NB4 (cell line): Measurements from ENCODE around the gene BMPR1A.

ENCODE experiments used
- CTCF ChIP-seq: IDR thresholded peaks from one replicate; pipeline ENCODE4 v1.5.1; 2012; ENCODE audit warnings: low read depth, low read length
- MAX ChIP-seq: IDR thresholded peaks from 2 replicates; pipeline ENCODE4 v1.6.1; 2011; ENCODE audit warnings: low read depth, low read length
- MYC ChIP-seq: IDR thresholded peaks from 2 replicates; pipeline ENCODE4 v1.6.1; 2011; ENCODE audit warnings: low read depth, low read length
- POLR2A ChIP-seq: IDR thresholded peaks from 2 replicates; pipeline ENCODE4 v1.6.1; 2011; ENCODE audit warnings: mild to moderate bottlenecking; ENCODE audit not compliant: insufficient read length; ENCODE audit errors: extremely low read depth

GRCh38 chr10:86967481-86967941 lies 211.1 kb downstream of the BMPR1A start:
- no peak for TF ChIP-seq CTCF
- no peak for TF ChIP-seq POLR2A
- TF ChIP-seq MAX: no peak
- no peak for TF ChIP-seq MYC
